ENCODE results near the gene HBEGF.

GRCh38 chr5:140346348-140347221 is at the start of gene HBEGF:
- TF ChIP-seq, protein P1, sequence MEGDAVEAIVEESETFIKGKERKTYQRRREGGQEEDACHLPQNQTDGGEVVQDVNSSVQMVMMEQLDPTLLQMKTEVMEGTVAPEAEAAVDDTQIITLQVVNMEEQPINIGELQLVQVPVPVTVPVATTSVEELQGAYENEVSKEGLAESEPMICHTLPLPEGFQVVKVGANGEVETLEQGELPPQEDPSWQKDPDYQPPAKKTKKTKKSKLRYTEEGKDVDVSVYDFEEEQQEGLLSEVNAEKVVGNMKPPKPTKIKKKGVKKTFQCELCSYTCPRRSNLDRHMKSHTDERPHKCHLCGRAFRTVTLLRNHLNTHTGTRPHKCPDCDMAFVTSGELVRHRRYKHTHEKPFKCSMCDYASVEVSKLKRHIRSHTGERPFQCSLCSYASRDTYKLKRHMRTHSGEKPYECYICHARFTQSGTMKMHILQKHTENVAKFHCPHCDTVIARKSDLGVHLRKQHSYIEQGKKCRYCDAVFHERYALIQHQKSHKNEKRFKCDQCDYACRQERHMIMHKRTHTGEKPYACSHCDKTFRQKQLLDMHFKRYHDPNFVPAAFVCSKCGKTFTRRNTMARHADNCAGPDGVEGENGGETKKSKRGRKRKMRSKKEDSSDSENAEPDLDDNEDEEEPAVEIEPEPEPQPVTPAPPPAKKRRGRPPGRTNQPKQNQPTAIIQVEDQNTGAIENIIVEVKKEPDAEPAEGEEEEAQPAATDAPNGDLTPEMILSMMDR (IDR thresholded peaks at IDR 0.05 in 2 of 3, conservative IDR thresholded peaks at IDR 0.05 in 1 of 3; ENCODE audit: borderline replicate concordance in 1 of 3, insufficient read depth in 1 of 3, low read depth in 2 of 3, low read length in 2 of 3): peak in 2 of 3 experiments; percentile 51 to 67; a peak in 4 of 6 replicates
- TF ChIP-seq ZNF274 (IDR thresholded peaks at IDR 0.05; ENCODE audit: low read depth, low read length): no peak
- peak; percentile 82 for TF ChIP-seq POLR2A (IDR thresholded peaks at IDR 0.05; ENCODE audit: borderline replicate concordance, extremely low read depth, insufficient read depth, insufficient read length)
- no peak for TF ChIP-seq EZH2 (IDR thresholded peaks at IDR 0.05)
- TF ChIP-seq YY1 (IDR thresholded peaks at IDR 0.05; ENCODE audit: extremely low read depth, insufficient replicate concordance, low read depth, low read length): no peak
- TF ChIP-seq ZFX (IDR thresholded peaks at IDR 0.05): peak; percentile 61; the same call in 1 of the 2 replicates
- TF ChIP-seq, protein P2, sequence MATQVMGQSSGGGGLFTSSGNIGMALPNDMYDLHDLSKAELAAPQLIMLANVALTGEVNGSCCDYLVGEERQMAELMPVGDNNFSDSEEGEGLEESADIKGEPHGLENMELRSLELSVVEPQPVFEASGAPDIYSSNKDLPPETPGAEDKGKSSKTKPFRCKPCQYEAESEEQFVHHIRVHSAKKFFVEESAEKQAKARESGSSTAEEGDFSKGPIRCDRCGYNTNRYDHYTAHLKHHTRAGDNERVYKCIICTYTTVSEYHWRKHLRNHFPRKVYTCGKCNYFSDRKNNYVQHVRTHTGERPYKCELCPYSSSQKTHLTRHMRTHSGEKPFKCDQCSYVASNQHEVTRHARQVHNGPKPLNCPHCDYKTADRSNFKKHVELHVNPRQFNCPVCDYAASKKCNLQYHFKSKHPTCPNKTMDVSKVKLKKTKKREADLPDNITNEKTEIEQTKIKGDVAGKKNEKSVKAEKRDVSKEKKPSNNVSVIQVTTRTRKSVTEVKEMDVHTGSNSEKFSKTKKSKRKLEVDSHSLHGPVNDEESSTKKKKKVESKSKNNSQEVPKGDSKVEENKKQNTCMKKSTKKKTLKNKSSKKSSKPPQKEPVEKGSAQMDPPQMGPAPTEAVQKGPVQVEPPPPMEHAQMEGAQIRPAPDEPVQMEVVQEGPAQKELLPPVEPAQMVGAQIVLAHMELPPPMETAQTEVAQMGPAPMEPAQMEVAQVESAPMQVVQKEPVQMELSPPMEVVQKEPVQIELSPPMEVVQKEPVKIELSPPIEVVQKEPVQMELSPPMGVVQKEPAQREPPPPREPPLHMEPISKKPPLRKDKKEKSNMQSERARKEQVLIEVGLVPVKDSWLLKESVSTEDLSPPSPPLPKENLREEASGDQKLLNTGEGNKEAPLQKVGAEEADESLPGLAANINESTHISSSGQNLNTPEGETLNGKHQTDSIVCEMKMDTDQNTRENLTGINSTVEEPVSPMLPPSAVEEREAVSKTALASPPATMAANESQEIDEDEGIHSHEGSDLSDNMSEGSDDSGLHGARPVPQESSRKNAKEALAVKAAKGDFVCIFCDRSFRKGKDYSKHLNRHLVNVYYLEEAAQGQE (IDR thresholded peaks at IDR 0.05; ENCODE audit: low read depth): no peak
- peak; percentile 97 for TF ChIP-seq POLR2AphosphoS5 (IDR thresholded peaks at IDR 0.05; ENCODE audit: low read depth, low read length)
- no peak for TF ChIP-seq EGR1 (IDR thresholded peaks at IDR 0.05; ENCODE audit: low read depth)
- no peak for TF ChIP-seq CEBPB (IDR thresholded peaks at IDR 0.05; ENCODE audit: low read depth)
- TF ChIP-seq ATF3 (IDR thresholded peaks at IDR 0.05): no peak
- no peak for TF ChIP-seq JUND (IDR thresholded peaks at IDR 0.05)
